ENCODE data around the gene VRK1. TPM values are rescaled to one million over a fixed set of nuclear protein-coding genes. Genes with fewer than 3 reads are reported as not detected.

VRK1 gene
- total and polyA plus RNA-seq, 2 of the 8 experiments (the other 6 are each of a cell fraction or from before 2014, with no cell fraction given) = 24.2 to 64.8 TPM

GRCh38 chr14:96811985-96812667, 14.9 kb downstream of the VRK1 start (continued):
- no peak for TF ChIP-seq BACH1 (IDR thresholded peaks at IDR 0.05; ENCODE audit: low read length)
- no peak for TF ChIP-seq BCL11A (IDR thresholded peaks at IDR 0.05; ENCODE audit: low read depth in 2 of 2, low read length in 2 of 2)
- no peak for TF ChIP-seq CBX8 (IDR thresholded peaks at IDR 0.05; ENCODE audit: borderline replicate concordance, low read depth, low read length)
- TF ChIP-seq ASH2L (IDR thresholded peaks at IDR 0.05; ENCODE audit: low read length) = no peak
- no peak for TF ChIP-seq SIX5 (IDR thresholded peaks at IDR 0.05; ENCODE audit: low read depth, low read length)
- no peak for TF ChIP-seq CHD2 (IDR thresholded peaks at IDR 0.05; ENCODE audit: low read length)
- no peak for TF ChIP-seq POLR2A (IDR thresholded peaks at IDR 0.05; ENCODE audit: control extremely low read depth in 1 of 2, low read depth in 2 of 2, low read length in 2 of 2)
- no peak for TF ChIP-seq TEAD4 (IDR thresholded peaks at IDR 0.05; ENCODE audit: low read depth, low read length)

All from H1 (cell line).